GM19023 (cell line): ENCODE results near the gene CEACAM8.
"Not testable (repeated sequence)": the region's sequence is repeated elsewhere in the genome, so short reads cannot be mapped to it uniquely, and the experiment has no call there.

Experiments
- ATAC-seq: cut with Tn5 transposase; IDR thresholded peaks from one replicate; pipeline ENCODE4 v1.9.1; 2021; ENCODE audit warnings: mild to moderate bottlenecking, moderate library complexity; ENCODE audit not compliant: unreplicated experiment

The CEACAM8 gene

GRCh38 chr19:42546831-42547500 is 47.8 kb downstream of the CEACAM8 start:
- no peak for ATAC-seq

- ATAC-seq, result no peak
Measured at GRCh38 chr19:42544146-42544545, 50.6 kb downstream of the CEACAM8 start.

GRCh38 chr19:42542791-42543190 is 51.9 kb downstream of the CEACAM8 start:
- no peak for ATAC-seq

GRCh38 chr19:42540071-42540553 is 54.6 kb downstream of the CEACAM8 start:
- no peak for ATAC-seq

GRCh38 chr19:42538841-42539709 is 55.6 kb downstream of the CEACAM8 start:
- ATAC-seq, result no peak

- not testable (repeated sequence) for ATAC-seq
Measured at GRCh38 chr19:42535276-42535675, 59.4 kb downstream of the CEACAM8 start.

GRCh38 chr19:42534391-42534790 is 60.3 kb downstream of the CEACAM8 start:
- no peak for ATAC-seq

- no peak for ATAC-seq
Measured at GRCh38 chr19:42532891-42533290, 61.8 kb downstream of the CEACAM8 start.

GRCh38 chr19:42531313-42531712 is 63.4 kb downstream of the CEACAM8 start:
- ATAC-seq, result no peak
